ENCODE data around the gene LSM6.

GRCh38 chr4:146229406-146229805 lies 53.9 kb downstream of the LSM6 start:
- TF ChIP-seq YY1 (IDR thresholded peaks at IDR 0.05; ENCODE audit: insufficient read depth, insufficient read length) (no peak), SUZ12 (IDR thresholded peaks at IDR 0.05; ENCODE audit: extremely low read depth, insufficient read depth, insufficient read length) (no peak), ZNF274 (IDR thresholded peaks at IDR 0.05; ENCODE audit: low read depth, low read length) (no peak)

Data from NT2/D1 (cell line).